Lower lobe of right lung (tissue), 2 donors: ENCODE measurements around the gene COL4A6. TPM values are rescaled to one million over a fixed set of nuclear protein-coding genes. Genes with fewer than 3 reads are reported as not detected.

Experiments
- ATAC-seq, 2 donors: fragments of 200-7000 bp; cut with Tn5 transposase; one replicate each; pipeline ENCODE4 v1.9.1; 2020 to 2022; ENCODE audit warnings: mild to moderate bottlenecking in 2 of 2, moderate library complexity in 2 of 2
- DNase-seq: peaks from one replicate; pipeline ENCODE4 v3.0.0-alpha.2; 2020
- H3K27ac ChIP-seq: fragments of 200-600 bp; one replicate; pipeline ENCODE4 v1.8.0; 2022
- H3K27me3 ChIP-seq: fragments of 200-600 bp; one replicate; pipeline ENCODE4 v1.8.0; 2022; ENCODE audit warnings: low read depth
- H3K36me3 ChIP-seq: fragments of 200-600 bp; one replicate; pipeline ENCODE4 v1.8.0; 2022; ENCODE audit warnings: mild to moderate bottlenecking
- H3K4me1 ChIP-seq: fragments of 200-600 bp; one replicate; pipeline ENCODE4 v1.8.0; 2022
- H3K4me3 ChIP-seq: fragments of 200-600 bp; one replicate; pipeline ENCODE4 v1.8.0; 2022; ENCODE audit warnings: mild to moderate bottlenecking
- H3K9me3 ChIP-seq: fragments of 200-600 bp; one replicate; pipeline ENCODE4 v1.8.0; 2022
- CTCF ChIP-seq: fragments of 200-600 bp; IDR thresholded peaks from one replicate; pipeline ENCODE4 v1.8.0; 2022; ENCODE audit warnings: antibody characterized with exemption, mild to moderate bottlenecking
- intact Hi-C: fragments of 100-400 bp; cut with DNase I; formaldehyde crosslinking; loops from one replicate; pipeline ENCODE4 v1.11.0; 2022
- total RNA-seq: library from RNA; stranded (reverse); fragmentation: NEBNext Ultra II Directional; extraction: Animal tissue kit (Norgen Biotek cat#: 25700); gene quantifications from one replicate; pipeline ENCODE4 v1.2.1, GENCODE V29; 2021
- donor health status: DM: no; HTN: yes; CAD: no; lungs with severe emphysema.

Gene COL4A6
- total RNA-seq, 1 donor from 2014 or later, result 1.8 TPM

GRCh38 chrX:108270739-108271396 is 167.4 kb downstream of the COL4A6 start:
- Histone ChIP-seq H3K4me1 (no peaks in the 10 kb centered on the region), H3K9me3 (no peaks in the 10 kb centered on the region), H3K27ac (no peak overlapping the region), H3K27me3 (no peaks in the 10 kb centered on the region), H3K36me3 (no peaks in the 10 kb centered on the region), H3K4me3 (no peak overlapping the region)
- TF ChIP-seq CTCF, result no peak
- no peak for ATAC-seq
- intact Hi-C loops, result no loop called here
- no peak for DNase-seq

GRCh38 chrX:108270280-108270679 is 167.9 kb downstream of the COL4A6 start:
- Histone ChIP-seq H3K27ac (no peak overlapping the region), H3K9me3 (no peaks in the 10 kb centered on the region), H3K36me3 (no peaks in the 10 kb centered on the region), H3K4me3 (no peak overlapping the region), H3K27me3 (no peaks in the 10 kb centered on the region), H3K4me1 (no peaks in the 10 kb centered on the region)
- intact Hi-C loops, result no loop called here
- no peak for TF ChIP-seq CTCF
- DNase-seq (no peak), ATAC-seq (no peak)

GRCh38 chrX:108268434-108269080 is 169.7 kb downstream of the COL4A6 start:
- H3K27me3 ChIP-seq, result no peaks in the 10 kb centered on the region
- H3K9me3 ChIP-seq, result no peaks in the 10 kb centered on the region
- H3K27ac ChIP-seq, result no peak overlapping the region
- no peak overlapping the region for H3K4me3 ChIP-seq
- no peak for DNase-seq
- no peak for ATAC-seq
- TF ChIP-seq CTCF, result no peak
- no peaks in the 10 kb centered on the region for H3K4me1 ChIP-seq
- intact Hi-C loops, result no loop called here
- no peaks in the 10 kb centered on the region for H3K36me3 ChIP-seq

- no peak for ATAC-seq
- no peak for DNase-seq
- H3K27me3 ChIP-seq, result no peaks in the 10 kb centered on the region
- H3K9me3 ChIP-seq, result no peaks in the 10 kb centered on the region
- H3K36me3 ChIP-seq, result no peaks in the 10 kb centered on the region
- H3K27ac ChIP-seq, result no peak overlapping the region
- TF ChIP-seq CTCF, result no peak
- no peak overlapping the region for H3K4me3 ChIP-seq
- intact Hi-C loops, result no loop called here
- H3K4me1 ChIP-seq, result no peaks in the 10 kb centered on the region
Observed at GRCh38 chrX:108267557-108267956, 170.7 kb downstream of the COL4A6 start.

GRCh38 chrX:108264376-108264775 is 173.8 kb downstream of the COL4A6 start:
- DNase-seq (no peak), ATAC-seq (no peak)
- Histone ChIP-seq H3K9me3 (no peaks in the 10 kb centered on the region), H3K4me3 (no peak overlapping the region), H3K27me3 (no peaks in the 10 kb centered on the region), H3K27ac (no peak overlapping the region), H3K36me3 (no peaks in the 10 kb centered on the region), H3K4me1 (no peaks in the 10 kb centered on the region)
- intact Hi-C loops, result no loop called here
- no peak for TF ChIP-seq CTCF
